ENCODE measurements around the gene TMEM53.

TMEM53 gene

GRCh38 chr1:44674113-44675000 lies at the start of gene TMEM53, which contains the start of gene ARMH1:
TSS of gene TMEM53 (minus strand) at chr1:44674481. CDS start at chr1:44674391, 90 bp downstream.
TSS of gene ARMH1 (plus strand) at chr1:44674714. CDS start at chr1:44689698, 14,984 bp downstream.
- Histone ChIP-seq H3K4me1 (ENCODE audit: control insufficient read depth, insufficient read depth, low read length) (no peaks in the 10 kb centered on the region), H3K36me3 (ENCODE audit: control insufficient read depth, insufficient read depth, low read length) (no peaks in the 10 kb centered on the region), H3K27ac (ENCODE audit: low read length) (no peak within 1 kb of the TSS), H3K9me3 (ENCODE audit: control insufficient read depth, insufficient read depth, low read length) (no peaks in the 10 kb centered on the region), H3K4me3 (ENCODE audit: low read length) (peak within 1 kb of the TSS; percentile 68; the same call in 1 of the 2 replicates), H3K27me3 (ENCODE audit: control insufficient read depth, insufficient read depth, low read length) (no peaks in the 10 kb centered on the region)
- peak; percentile 98 for DNase-seq (ENCODE audit: low read depth, low spot score)
- no CpG with 5 or more reads among the region's 56 CpGs for WGBS (ENCODE audit: insufficient coverage, insufficient read length)

- WGBS (ENCODE audit: insufficient coverage, insufficient read length): no CpG with 5 or more reads among the region's 28 CpGs
- no peak overlapping the region for H3K4me3 ChIP-seq (ENCODE audit: low read length)
- DNase-seq (ENCODE audit: low read depth, low spot score): no peak
- no peaks in the 10 kb centered on the region for H3K27me3 ChIP-seq (ENCODE audit: control insufficient read depth, insufficient read depth, low read length)
- H3K9me3 ChIP-seq (ENCODE audit: control insufficient read depth, insufficient read depth, low read length): no peaks in the 10 kb centered on the region
- H3K36me3 ChIP-seq (ENCODE audit: control insufficient read depth, insufficient read depth, low read length): no peaks in the 10 kb centered on the region
- H3K4me1 ChIP-seq (ENCODE audit: control insufficient read depth, insufficient read depth, low read length): no peaks in the 10 kb centered on the region
- no peak overlapping the region for H3K27ac ChIP-seq (ENCODE audit: low read length)
Observed at GRCh38 chr1:44723496-44724295, 49.4 kb upstream of the TMEM53 start.

GRCh38 chr1:44723064-44723463 lies 48.8 kb upstream of the TMEM53 start:
- Histone ChIP-seq H3K9me3 (ENCODE audit: control insufficient read depth, insufficient read depth, low read length) (no peaks in the 10 kb centered on the region), H3K27ac (ENCODE audit: low read length) (no peak overlapping the region)

GRCh38 chr1:44721485-44722361 lies 47.4 kb upstream of the TMEM53 start:
- Histone ChIP-seq H3K4me3 (ENCODE audit: low read length) (no peak overlapping the region), H3K4me1 (ENCODE audit: control insufficient read depth, insufficient read depth, low read length) (no peaks in the 10 kb centered on the region), H3K27me3 (ENCODE audit: control insufficient read depth, insufficient read depth, low read length) (no peaks in the 10 kb centered on the region), H3K36me3 (ENCODE audit: control insufficient read depth, insufficient read depth, low read length) (no peaks in the 10 kb centered on the region), H3K9me3 (ENCODE audit: control insufficient read depth, insufficient read depth, low read length) (no peaks in the 10 kb centered on the region), H3K27ac (ENCODE audit: low read length) (no peak overlapping the region)
- WGBS (ENCODE audit: insufficient coverage, insufficient read length): no CpG with 5 or more reads among the region's 14 CpGs
- peak; percentile 68 for DNase-seq (ENCODE audit: low read depth, low spot score)

More at GRCh38 chr1:44723064-44723463, 48.8 kb upstream of the TMEM53 start:
- Histone ChIP-seq H3K36me3 (ENCODE audit: control insufficient read depth, insufficient read depth, low read length) (no peaks in the 10 kb centered on the region), H3K4me3 (ENCODE audit: low read length) (no peak overlapping the region), H3K4me1 (ENCODE audit: control insufficient read depth, insufficient read depth, low read length) (no peaks in the 10 kb centered on the region), H3K27me3 (ENCODE audit: control insufficient read depth, insufficient read depth, low read length) (no peaks in the 10 kb centered on the region)
- no CpG with 5 or more reads among the region's 9 CpGs for WGBS (ENCODE audit: insufficient coverage, insufficient read length)
- DNase-seq (ENCODE audit: low read depth, low spot score): no peak

DNA sequence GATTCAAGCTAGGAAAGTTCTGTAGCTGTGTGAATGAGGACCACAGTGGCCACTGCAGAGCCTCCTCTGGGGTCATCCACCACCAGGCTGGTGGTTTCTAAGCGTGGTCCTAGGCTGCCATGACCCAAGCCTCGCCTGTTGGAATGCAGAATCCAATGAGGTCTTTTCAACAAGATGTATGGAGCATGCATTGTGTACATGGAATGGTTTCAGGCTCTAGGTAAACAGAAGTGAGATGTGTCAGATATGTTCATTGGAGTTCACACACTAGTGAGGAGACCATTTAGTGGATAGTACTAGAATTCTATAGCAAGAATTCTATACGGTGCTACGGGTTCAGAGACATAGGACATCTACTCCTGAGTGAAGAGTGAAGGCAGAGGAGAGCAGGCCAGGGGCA lies 46.0 kb upstream of the TMEM53 start:
- H3K36me3 ChIP-seq (ENCODE audit: control insufficient read depth, insufficient read depth, low read length): no peaks in the 10 kb centered on the region
- no peaks in the 10 kb centered on the region for H3K27me3 ChIP-seq (ENCODE audit: control insufficient read depth, insufficient read depth, low read length)
- no peaks in the 10 kb centered on the region for H3K4me1 ChIP-seq (ENCODE audit: control insufficient read depth, insufficient read depth, low read length)
- no peak overlapping the region for H3K4me3 ChIP-seq (ENCODE audit: low read length)
- no peak for DNase-seq (ENCODE audit: low read depth, low spot score)
- no peaks in the 10 kb centered on the region for H3K9me3 ChIP-seq (ENCODE audit: control insufficient read depth, insufficient read depth, low read length)
- no CpG with 5 or more reads among the region's 4 CpGs for WGBS (ENCODE audit: insufficient coverage, insufficient read length)
- no peak overlapping the region for H3K27ac ChIP-seq (ENCODE audit: low read length)

- WGBS (ENCODE audit: insufficient coverage, insufficient read length): no CpG with 5 or more reads among the region's 5 CpGs
- no peaks in the 10 kb centered on the region for H3K36me3 ChIP-seq (ENCODE audit: control insufficient read depth, insufficient read depth, low read length)
- H3K9me3 ChIP-seq (ENCODE audit: control insufficient read depth, insufficient read depth, low read length): no peaks in the 10 kb centered on the region
- no peak overlapping the region for H3K4me3 ChIP-seq (ENCODE audit: low read length)
- H3K27me3 ChIP-seq (ENCODE audit: control insufficient read depth, insufficient read depth, low read length): no peaks in the 10 kb centered on the region
- H3K4me1 ChIP-seq (ENCODE audit: control insufficient read depth, insufficient read depth, low read length): no peaks in the 10 kb centered on the region
- no peak overlapping the region for H3K27ac ChIP-seq (ENCODE audit: low read length)
- no peak for DNase-seq (ENCODE audit: low read depth, low spot score)
Observed at GRCh38 chr1:44719318-44719717, 45.0 kb upstream of the TMEM53 start.

DNA sequence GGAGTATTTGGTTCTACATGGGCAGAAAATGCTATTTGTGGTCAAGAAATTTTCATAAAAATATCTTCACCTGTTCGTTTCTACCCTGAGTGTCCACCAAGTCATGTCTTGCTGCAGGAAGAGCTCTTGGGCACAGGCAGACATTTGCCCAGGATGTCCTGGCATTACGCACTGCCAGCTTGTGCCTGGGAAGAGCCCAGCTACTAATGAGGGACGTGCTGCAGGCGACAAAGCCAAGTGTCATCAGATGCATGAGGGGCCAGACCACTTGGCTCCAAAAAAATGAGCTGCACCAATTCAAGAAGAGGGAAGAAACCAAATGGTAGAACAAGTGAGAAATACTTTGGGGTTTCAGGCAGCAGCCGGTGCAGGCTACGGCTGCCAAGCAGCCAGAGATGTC lies 43.8 kb upstream of the TMEM53 start:
- no CpG with 5 or more reads among the region's 6 CpGs for WGBS (ENCODE audit: insufficient coverage, insufficient read length)
- H3K27me3 ChIP-seq (ENCODE audit: control insufficient read depth, insufficient read depth, low read length): no peaks in the 10 kb centered on the region

GRCh38 chr1:44717653-44718052 lies 43.4 kb upstream of the TMEM53 start:
- Histone ChIP-seq H3K4me3 (ENCODE audit: low read length) (no peak overlapping the region), H3K36me3 (ENCODE audit: control insufficient read depth, insufficient read depth, low read length) (no peaks in the 10 kb centered on the region), H3K27me3 (ENCODE audit: control insufficient read depth, insufficient read depth, low read length) (no peaks in the 10 kb centered on the region), H3K4me1 (ENCODE audit: control insufficient read depth, insufficient read depth, low read length) (no peaks in the 10 kb centered on the region), H3K9me3 (ENCODE audit: control insufficient read depth, insufficient read depth, low read length) (no peaks in the 10 kb centered on the region), H3K27ac (ENCODE audit: low read length) (no peak overlapping the region)
- DNase-seq (ENCODE audit: low read depth, low spot score): no peak
- WGBS (ENCODE audit: insufficient coverage, insufficient read length): no CpG with 5 or more reads among the region's 1 CpG

More for the DNA sequence above, 43.8 kb upstream of the TMEM53 start:
- H3K36me3 ChIP-seq (ENCODE audit: control insufficient read depth, insufficient read depth, low read length): no peaks in the 10 kb centered on the region
- H3K9me3 ChIP-seq (ENCODE audit: control insufficient read depth, insufficient read depth, low read length): no peaks in the 10 kb centered on the region
- H3K27ac ChIP-seq (ENCODE audit: low read length): no peak overlapping the region
- H3K4me3 ChIP-seq (ENCODE audit: low read length): no peak overlapping the region
- no peak for DNase-seq (ENCODE audit: low read depth, low spot score)
- H3K4me1 ChIP-seq (ENCODE audit: control insufficient read depth, insufficient read depth, low read length): no peaks in the 10 kb centered on the region

GRCh38 chr1:44717156-44717555 lies 42.9 kb upstream of the TMEM53 start:
- no peaks in the 10 kb centered on the region for H3K36me3 ChIP-seq (ENCODE audit: control insufficient read depth, insufficient read depth, low read length)
- no peak for DNase-seq (ENCODE audit: low read depth, low spot score)
- no peak overlapping the region for H3K4me3 ChIP-seq (ENCODE audit: low read length)
- no peak overlapping the region for H3K27ac ChIP-seq (ENCODE audit: low read length)
- H3K27me3 ChIP-seq (ENCODE audit: control insufficient read depth, insufficient read depth, low read length): no peaks in the 10 kb centered on the region
- WGBS (ENCODE audit: insufficient coverage, insufficient read length): no CpG with 5 or more reads among the region's 4 CpGs
- no peaks in the 10 kb centered on the region for H3K9me3 ChIP-seq (ENCODE audit: control insufficient read depth, insufficient read depth, low read length)
- H3K4me1 ChIP-seq (ENCODE audit: control insufficient read depth, insufficient read depth, low read length): no peaks in the 10 kb centered on the region

All from iPS DF 6.9 (cell line).